HG03457 (cell line): ENCODE data around the gene PARP14.
"Not testable (repeated sequence)": the region's sequence is repeated elsewhere in the genome, so short reads cannot be mapped to it uniquely, and the experiment has no call there.

Source experiments
- ATAC-seq: cut with Tn5 transposase; IDR thresholded peaks from one replicate; pipeline ENCODE4 v1.9.1; 2021; ENCODE audit warnings: moderate number of reproducible peaks; ENCODE audit not compliant: unreplicated experiment

PARP14 gene, protein sequence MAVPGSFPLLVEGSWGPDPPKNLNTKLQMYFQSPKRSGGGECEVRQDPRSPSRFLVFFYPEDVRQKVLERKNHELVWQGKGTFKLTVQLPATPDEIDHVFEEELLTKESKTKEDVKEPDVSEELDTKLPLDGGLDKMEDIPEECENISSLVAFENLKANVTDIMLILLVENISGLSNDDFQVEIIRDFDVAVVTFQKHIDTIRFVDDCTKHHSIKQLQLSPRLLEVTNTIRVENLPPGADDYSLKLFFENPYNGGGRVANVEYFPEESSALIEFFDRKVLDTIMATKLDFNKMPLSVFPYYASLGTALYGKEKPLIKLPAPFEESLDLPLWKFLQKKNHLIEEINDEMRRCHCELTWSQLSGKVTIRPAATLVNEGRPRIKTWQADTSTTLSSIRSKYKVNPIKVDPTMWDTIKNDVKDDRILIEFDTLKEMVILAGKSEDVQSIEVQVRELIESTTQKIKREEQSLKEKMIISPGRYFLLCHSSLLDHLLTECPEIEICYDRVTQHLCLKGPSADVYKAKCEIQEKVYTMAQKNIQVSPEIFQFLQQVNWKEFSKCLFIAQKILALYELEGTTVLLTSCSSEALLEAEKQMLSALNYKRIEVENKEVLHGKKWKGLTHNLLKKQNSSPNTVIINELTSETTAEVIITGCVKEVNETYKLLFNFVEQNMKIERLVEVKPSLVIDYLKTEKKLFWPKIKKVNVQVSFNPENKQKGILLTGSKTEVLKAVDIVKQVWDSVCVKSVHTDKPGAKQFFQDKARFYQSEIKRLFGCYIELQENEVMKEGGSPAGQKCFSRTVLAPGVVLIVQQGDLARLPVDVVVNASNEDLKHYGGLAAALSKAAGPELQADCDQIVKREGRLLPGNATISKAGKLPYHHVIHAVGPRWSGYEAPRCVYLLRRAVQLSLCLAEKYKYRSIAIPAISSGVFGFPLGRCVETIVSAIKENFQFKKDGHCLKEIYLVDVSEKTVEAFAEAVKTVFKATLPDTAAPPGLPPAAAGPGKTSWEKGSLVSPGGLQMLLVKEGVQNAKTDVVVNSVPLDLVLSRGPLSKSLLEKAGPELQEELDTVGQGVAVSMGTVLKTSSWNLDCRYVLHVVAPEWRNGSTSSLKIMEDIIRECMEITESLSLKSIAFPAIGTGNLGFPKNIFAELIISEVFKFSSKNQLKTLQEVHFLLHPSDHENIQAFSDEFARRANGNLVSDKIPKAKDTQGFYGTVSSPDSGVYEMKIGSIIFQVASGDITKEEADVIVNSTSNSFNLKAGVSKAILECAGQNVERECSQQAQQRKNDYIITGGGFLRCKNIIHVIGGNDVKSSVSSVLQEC (N-terminal part only)

DNA sequence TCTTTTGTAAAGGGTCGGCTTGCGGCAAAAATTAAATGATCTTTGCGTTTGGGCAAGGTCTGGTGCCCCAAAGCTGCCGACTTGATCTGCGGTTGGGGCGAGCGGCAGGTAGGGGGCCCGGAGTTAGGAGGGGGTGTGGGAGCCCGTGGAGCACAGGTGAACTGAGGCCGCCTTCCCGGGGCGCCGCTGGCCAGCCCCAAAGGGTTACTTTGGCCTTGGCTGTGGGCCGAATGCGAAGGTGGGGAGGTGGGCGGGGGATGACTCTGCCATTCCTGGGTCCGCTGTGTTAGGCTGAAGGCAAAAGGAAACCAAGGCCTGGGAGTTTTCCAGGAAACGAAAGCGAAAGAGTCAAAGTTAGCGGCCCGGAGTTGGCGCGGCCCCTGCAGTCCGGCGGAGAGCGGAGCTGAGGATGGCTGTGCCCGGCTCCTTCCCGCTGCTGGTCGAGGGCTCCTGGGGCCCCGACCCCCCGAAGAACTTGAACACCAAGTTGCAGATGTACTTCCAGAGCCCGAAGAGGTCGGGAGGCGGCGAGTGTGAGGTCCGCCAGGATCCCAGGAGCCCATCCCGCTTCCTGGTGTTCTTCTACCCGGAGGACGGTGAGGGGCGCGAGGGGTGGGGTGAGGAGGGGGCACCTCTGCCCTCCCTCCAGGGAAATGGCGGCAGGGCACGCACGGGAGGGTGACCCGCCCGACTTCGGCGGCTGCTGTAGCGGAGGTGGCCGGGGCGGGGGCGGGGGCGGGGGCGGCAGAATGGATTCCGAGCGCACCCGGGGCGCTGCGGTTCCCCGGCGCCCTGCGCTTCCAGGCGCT lies at the start of gene PARP14:
Gene PARP14, plus strand, starts transcription at position 365 of the 809 bp plus-strand sequence. Its CDS starts 45 bp downstream, at position 410.
- ATAC-seq = peak; percentile 39

DNA sequence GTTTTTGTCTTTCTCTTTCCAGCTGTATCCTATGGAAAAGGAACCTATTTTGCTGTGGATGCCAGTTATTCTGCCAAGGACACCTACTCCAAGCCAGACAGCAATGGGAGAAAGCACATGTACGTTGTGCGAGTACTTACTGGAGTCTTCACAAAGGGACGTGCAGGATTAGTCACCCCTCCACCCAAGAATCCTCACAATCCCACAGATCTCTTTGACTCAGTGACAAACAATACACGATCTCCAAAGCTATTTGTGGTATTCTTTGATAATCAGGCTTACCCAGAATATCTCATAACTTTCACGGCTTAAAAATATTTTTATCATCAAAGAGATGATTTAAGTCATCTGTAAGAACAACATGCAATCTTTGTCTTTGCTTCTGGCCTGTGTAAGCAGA lies 44.9 kb upstream of the PARP14 start:
- no peak for ATAC-seq

DNA sequence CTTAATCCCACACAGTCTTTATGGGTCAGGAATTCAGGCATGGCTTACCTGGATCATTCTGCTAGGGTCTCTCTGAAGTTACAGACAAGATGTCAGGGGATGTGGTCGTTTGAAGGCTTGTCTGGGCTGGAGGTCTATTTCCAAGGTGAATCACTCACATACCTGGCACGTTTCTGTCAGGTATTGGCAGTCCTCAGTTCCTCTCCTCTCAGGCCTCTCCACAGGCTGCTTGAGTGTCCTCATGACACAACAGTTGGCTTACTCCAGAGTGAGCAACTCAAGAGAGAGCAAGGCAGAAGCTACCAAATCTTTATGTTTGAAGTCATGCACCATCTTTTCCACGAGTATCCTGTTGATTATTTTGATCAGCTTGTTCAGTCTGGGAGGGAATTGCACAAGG lies 43.9 kb upstream of the PARP14 start:
- ATAC-seq = no peak

DNA sequence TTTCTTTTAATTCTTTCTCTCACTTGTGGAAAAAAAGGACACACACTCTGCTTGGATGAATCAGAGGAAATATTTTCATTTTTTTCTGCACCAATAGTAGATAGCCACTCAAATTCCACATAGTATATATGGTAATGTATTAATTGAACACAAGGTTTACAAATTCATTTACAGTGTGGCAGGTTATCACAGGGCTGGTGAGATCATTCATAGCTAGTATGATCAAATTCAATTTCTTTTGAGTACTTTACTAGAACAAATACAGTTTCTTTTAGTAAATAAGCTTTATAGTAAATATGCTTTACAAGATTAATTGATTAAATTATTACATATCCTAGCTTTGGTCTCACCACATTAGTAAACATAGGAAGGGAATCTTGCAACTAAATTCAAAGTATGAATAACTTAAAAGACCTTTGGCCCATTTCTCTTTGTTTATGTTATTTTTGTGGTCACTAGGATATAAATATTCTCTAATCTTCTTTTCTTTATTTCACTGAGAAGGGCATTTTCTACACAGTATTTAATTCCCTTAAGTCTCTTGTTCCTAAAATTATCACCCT lies 40.1 kb upstream of the PARP14 start:
- ATAC-seq = no peak

DNA sequence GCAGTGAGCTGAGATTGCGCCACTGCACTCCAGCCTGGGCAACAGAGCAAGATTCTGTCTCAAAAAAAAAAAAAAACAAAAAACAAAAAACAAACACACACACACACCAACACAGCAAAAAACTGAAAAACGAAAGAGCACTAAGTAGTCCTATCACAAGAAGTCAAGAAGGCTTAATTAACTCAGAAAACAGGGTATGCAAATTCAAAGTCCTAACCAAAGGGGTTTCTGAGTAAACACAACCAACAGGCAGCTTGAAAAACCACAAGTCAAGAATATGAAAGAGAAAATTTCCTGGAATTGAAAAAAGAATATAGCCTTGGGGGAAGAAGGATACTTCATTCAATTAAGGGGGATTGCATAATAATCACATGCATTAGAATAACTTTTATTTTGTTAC lies 37.7 kb upstream of the PARP14 start:
- ATAC-seq = no peak

DNA sequence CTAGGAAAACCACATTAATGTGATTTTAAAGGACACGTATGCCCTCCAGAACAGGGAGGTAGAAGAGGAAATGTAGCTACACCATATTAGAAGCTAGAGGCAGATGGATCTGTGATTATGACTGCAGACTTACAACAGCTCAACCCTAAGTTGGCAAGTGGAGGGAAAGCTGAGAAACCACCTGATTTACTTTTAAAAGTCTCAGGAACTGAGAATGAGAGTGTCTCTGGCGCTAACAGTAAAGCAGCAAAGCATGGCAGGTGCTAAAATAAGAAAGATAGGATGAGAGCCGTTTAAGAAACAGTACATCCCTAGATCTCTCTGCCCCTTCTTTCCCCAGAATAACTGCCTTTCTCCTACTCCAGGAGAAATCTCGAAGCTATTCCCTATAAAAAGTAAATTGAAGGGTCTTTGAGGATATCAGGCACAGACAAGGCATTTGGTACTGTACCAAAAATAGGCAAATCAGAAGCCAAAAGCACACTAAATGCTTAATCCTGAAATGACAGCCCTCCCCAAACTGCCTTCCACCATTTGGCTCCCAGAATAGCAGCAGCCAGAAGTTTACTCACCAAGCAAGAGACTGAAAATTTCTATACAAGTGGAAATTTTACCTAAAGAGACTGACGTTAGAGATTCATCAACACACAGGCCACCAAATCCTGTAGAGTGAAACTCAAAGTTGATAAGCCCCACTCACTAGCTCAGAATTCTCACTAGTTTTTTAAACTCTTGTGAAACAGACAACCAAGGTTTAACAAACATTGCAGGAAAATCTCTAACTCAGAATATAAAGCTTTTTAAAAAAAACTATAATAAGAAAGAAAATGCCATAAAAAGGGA lies 34.3 kb upstream of the PARP14 start:
- no peak for ATAC-seq

DNA sequence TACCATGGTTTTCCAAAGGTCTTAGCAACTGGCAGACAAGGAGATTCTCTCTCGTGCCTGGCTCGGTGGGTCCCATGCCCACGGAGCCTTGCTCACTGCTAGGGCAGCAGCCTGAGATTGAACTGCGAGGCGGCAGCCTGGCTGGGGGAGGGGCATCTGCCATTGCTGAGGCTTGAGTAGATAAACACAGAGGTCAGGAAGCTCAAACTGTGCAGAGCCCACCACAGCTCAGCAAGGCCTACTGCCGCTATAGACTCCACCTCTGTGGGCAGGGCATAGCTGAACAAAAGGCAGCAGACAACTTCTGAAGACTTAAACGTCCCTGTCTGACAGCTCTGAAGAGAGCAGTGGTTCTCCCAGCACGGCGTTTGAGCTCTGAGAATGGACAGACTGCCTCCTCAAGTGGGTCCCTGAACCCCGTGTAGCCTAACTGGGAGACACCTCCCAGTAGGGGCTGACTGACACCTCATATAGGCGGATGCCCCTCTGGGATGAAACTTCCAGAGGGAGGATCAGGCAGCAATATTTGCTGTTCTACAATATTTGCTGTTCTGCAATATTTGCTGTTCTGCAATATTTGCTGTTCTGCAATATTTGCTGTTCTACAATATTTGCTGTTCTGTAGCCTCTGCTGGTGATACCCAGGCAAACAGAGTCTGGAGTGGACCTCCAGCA lies 29.3 kb upstream of the PARP14 start:
- ATAC-seq = not testable (repeated sequence)

DNA sequence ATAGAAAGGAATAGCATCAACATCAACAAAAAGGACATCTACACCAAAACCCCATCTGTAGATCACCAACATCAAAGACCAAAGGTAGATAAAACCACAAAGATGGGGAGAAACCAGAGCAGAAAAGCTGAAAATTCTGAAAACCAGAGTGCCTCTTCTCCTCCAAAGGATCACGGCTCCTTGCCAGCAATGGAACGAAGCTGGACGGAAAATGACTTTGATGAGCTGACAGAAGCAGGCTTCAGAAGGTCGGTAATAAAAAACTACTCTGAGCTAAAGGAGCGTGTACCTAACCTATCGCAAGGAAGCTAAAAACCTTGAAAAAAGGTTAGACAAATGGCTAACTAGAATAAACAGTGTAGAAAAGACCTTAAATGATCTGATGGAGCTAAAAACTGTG lies 28.7 kb upstream of the PARP14 start:
- not testable (repeated sequence) for ATAC-seq

DNA sequence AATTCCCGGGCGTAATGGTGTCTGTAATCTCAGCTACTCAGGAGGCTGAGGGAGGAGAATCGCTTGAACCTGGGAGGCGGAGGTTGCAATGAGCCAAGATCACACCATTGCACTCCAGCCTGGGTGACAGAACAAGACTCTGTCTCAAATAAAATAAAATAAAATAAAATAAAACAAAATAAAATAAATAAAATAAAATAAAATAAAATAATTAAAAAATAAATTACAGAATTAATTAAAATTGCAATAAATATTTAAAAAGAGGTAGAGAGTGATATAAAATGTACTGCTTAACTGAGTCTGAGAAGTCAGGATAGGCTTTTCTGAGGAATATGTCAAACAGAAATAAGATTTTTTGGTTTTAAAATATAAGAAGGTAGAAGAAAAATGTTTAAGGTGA lies 22.3 kb upstream of the PARP14 start:
- not testable (repeated sequence) for ATAC-seq

DNA sequence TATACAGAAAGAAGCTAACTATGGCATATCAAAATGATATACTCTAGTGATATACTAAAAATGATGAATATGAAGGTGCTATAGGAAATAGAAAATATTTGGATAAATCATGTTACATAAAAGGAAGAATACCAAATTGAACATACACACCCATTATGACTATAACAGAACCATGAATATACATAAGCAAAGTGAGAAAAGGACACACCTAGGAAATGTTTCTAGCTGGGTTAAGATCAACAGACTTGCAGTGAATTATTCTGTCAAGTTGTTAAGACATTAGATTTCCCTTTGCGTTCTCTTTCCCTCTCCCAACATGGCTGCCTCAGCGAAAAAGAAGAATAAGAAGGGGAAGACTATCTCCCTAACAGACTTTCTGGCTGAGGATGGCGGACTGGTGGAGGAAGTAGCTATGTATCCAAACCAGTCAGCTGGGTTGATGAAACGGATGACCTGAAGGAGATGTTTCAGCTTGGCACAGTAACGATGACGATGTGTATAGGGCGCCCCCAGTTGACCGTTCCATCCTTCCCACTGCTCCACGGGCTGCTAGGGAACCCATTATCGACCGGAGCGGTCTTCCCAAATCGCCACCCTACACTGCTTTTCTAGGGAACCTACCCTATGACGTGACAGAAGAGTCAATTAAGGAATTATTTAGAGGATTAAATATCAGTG lies 20.2 kb upstream of the PARP14 start:
- ATAC-seq = no peak

DNA sequence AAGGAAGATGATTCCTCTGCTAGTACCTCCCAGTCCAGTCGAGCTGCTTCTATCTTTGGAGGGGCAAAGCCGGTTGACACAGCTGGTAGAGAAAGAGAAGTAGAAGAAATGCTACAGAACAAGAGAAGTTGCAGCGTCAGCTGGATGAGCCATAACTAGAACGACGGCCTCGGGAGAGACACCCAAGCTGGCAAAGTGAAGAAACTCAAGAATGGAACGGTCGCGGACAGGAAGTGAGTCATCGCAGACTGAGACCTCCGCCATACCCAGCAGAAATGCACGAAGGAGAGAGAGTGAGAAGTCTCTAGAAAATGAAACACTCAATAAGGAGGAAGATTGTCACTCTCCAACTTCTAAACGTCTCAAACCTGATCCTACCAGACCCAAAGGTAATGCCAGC lies 19.0 kb upstream of the PARP14 start:
- no peak for ATAC-seq

DNA sequence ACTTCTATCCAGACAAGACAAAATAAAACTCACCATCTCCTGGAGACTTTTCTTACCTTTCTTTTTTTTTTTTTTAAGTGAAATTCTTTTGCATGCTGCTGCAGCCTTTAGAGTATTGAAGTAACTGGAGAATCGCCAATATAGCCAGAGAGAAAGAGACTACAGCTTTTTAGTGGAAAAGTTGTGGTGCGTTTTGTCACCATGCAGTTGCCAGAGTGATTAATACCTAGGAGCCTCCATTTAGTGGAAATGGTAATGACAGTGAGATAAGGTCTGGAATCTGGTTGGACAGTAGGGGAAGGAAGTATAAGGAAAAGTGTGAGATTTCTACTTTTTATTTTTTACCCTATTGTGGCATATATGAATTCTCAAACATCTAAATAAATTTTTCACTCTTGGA lies 18.1 kb upstream of the PARP14 start:
- no peak for ATAC-seq

DNA sequence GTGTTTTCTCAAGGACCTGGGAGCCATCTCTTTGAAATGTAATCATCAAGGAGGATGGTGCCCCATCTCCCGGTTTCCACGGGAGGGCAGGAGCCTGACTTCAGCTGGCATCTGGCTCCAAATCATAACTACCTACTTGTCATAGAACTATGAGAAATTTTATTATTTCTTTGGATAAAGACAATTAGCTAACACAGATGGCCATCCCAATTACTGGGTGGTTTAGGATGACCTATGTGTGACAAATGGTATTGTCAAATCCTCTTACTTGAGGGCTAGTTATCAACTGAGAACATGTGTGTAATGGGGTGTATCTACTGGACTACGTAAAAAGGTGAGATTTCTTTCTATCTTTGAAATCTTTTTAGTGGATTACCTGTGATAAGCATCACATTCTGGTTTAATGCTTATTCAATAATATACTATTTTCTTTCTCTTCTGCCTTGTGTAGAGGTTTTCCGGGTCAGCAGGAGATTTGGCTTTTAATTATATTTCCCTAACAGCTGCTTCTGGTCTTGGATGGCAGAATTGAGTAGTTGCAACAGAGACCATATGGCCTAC lies 15.3 kb upstream of the PARP14 start:
- ATAC-seq = no peak

DNA sequence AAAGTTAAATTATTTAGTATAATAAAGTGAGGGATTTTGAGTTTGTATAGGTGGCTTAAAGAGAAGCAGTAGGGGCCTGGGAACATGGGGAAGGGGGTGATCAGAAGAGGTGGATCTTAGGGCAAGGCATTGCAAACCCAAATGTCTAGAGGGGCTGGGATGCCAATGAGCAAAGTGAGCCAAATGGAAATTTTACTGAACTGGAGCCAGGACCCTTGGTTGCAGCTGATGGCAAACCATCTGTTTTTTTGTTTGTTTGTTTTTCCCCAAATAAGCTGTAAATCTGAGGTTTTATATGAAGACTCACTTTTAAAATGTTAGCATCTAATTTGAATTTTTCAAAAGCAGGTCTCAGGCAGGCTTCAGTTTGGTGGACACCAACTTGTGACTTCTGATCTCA lies 14.8 kb upstream of the PARP14 start:
- ATAC-seq = no peak

DNA sequence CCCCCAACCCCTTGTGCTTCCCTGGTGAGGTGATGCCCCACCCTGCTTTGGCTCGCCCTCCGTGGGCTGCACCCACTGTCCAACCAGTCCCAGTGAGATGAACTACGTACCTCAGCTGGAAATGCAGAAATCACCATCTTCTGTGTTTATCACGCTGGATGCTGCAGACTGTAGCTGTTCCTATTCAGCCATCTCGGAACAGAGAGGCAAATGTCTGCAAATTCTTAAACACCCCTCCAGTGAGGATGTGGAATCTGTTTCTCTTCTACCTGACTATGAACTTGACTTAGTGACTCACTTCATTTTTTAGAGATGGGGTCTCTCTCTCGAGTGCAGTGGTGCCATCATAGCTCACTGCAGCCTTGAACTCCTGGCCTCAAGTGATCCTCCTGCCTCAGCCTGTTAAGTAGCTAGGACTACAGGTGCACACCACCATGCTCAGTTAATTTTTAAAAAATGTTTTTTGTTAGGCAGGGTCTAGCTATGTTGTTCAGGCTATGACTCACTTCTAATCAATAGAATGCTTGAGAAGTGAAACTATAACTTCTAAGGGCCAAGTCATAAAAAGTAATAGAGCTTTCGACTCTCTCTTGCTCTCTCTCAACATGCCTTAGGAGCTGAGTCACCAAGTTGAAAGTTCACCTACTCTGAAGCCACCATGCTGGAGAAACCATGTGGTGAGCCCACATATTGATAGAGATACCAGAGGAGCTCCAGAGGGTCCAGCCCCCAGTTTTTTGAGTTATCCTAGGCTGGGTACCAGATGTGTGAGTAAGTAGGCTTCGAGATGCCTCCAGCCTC lies 11.5 kb upstream of the PARP14 start:
- ATAC-seq = no peak

DNA sequence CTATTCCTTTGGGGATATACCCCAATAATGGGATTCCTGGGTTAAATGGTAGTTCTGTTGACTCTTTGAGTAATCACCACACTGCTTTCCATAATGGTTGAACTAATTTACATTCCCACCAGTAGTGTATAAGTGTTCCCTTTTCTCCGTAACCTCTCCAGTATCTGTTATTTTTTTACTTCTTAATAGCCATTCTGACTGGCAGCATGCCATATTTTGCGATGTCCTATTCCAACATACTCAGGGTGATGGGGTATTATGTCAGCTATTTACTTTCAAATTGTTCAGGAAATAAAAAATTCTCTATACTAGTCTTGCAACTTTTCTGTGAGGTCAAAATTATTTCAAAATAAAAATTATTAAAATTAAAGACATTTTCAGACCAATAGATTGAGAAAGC lies 9.1 kb upstream of the PARP14 start:
- no peak for ATAC-seq

DNA sequence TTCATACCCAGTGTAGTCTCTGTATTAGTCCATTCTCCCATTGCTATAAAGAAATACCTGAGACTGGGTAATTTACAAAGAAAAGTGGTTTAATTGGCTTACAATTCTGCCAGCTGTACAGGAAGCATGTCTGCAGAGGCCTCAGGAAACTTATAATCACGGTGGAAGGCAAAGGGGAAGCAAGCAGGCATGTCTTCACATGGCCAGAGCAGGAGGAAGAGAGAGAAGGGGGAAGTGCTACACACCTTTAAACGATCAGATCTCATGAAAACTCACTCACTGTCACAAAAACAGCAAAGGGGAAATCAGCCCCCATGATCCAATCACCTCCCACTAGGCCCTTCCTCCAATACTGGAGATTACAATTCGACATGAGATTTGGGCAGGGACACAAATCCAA lies 6.3 kb upstream of the PARP14 start:
- no peak for ATAC-seq
